Stimulated activated CD8-positive, alpha-beta memory T cell treated with anti-CD3 and anti-CD28 coated beads, Interleukin-12 subunit alpha, Interleukin-12 subunit beta, amount 100 ng/mL, for 1 hour (primary cell): ENCODE results near the gene CCDC9.
A peak's percentile ranks its signal among the peaks of the same experiment; 100 is the strongest.
"Not testable (repeated sequence)": the region's sequence is repeated elsewhere in the genome, so short reads cannot be mapped to it uniquely, and the experiment has no call there.

Experiments
- DNase-seq: peaks from one replicate; pipeline ENCODE4 v3.0.0-alpha.2; 2020; ENCODE audit warnings: low read depth

The CCDC9 gene

GRCh38 chr19:47300867-47301266 is 44.5 kb downstream of the CCDC9 start:
- DNase-seq, result not testable (repeated sequence)

DNA sequence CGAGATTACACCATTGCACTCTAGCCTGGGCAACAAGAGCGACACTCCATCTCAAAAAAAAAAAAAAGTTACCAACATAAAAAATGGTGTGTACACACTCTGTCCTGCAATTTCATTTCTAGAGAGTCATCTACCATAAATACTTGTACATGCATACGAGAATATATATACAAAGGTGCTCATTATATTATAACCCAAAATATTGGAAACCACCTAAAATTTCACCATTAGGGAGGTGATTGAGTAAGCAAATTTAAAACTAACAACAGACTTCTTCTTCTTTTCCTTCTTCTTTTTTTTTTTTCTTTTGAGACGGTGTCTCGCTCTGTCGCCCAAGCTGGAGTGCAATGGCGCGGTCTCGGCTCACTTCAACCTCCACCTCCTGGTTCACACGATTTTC is 45.9 kb downstream of the CCDC9 start:
- no peak for DNase-seq

DNA sequence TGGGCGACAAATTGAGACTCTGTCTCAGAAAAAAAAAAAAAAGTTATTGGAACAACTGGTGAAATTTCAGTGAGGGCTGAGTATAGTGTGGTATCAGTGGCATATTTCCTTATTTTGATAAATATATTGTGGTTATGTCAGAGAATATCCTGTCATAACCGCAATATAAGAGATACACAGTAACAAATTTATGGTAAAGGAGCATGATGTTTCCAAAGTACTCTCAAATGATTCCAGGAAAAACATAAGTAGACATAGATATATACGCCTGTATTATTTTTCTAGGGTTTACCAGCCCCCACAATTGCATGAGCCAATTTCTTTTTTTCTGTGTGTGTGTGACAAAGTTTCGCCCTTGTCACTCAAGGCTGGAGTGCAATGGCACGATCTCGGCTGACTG is 47.6 kb downstream of the CCDC9 start:
- no peak for DNase-seq

DNA sequence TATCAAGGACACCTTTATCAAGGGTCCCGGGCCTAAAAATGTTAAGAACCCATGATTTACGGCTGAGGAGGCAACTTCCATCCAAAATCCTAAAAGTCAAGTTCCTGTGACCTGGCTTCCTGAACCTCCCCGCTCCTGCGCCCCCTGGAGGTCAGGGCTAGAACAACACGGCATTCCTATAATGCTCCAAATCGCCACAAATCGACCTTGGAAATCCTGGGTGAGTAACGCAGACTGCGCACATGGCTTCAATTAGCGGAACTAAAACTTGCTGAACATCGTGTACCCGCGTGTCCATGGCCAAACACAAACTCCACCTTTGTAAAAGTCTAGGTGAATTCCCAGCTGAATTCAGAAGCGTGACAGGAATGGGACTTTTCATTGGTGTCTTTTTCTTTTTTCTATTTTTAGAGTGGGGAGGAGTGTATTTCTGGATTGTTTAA is 49.0 kb downstream of the CCDC9 start:
- peak; percentile 33 for DNase-seq

DNA sequence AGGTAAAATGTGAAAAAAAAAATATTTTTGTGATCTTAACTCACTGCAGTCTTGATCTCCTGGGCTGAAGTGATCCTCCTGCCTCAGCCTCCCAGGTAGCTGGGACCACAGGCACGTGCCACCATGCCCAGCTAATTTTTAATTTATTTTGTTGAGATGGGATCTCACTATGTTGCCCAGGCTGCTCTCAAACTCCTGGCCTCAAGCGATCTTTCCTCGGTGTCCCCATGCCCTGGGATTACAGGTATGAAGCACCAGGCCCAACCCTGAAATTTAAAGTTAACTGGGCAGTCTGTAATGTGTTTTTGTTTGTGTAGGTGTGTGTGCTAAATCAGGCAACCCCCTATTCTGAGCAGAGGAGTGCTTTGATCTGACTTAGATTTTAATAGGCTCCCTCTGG is 50.0 kb downstream of the CCDC9 start:
- DNase-seq, result no peak

DNA sequence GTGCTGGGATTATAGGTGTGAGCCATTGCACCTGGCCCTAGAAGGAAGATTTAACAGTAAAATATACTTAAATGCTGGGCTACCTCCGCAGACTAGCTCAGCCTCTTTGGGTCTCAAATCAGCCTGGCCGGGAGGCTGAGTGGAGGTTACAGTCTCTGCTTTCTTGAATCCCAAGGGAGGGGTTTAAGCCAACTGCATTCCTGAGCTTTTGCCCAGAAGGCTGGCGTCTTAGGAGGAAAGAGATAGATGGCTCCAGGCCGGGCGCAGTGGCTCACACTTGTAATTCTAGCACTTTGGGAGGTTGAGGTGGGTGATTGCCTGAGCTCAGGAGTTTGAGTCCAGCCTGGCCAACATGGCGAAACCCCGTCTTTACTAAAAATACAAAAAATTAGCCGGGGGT is 52.7 kb downstream of the CCDC9 start:
- no peak for DNase-seq

- DNase-seq, result no peak
Measured at GRCh38 chr19:47309608-47310007, 53.3 kb downstream of the CCDC9 start, which contains the start of gene C5AR1. C5AR1 (plus strand) TSS chr19:47309861; CDS start chr19:47309896, 35 bp downstream.

DNA sequence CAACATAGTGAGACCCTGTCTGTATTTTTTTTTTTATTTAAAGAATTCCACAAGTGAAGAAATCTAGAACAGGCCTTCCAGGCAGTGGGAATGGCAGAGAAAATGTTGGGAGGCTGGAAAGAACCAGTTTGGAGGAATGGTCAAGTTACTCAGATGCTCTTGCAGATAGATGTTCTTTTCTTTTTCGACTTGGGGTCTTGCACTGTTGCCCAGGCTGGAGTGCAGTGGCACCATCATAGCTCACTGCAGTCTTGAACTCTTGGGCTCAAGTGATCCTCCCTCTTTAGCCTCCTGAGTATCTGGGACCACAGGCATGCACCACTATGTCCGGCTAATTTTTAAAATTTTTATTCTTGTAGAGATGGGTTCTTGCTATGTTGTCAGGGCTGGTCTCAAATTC is 54.0 kb downstream of the CCDC9 start:
- DNase-seq, result no peak

GRCh38 chr19:47310819-47311218 is 54.5 kb downstream of the CCDC9 start:
- DNase-seq, result no peak

- DNase-seq, result no peak
Measured at GRCh38 chr19:47312366-47313006, 56.2 kb downstream of the CCDC9 start.

GRCh38 chr19:47313754-47314295 is 57.5 kb downstream of the CCDC9 start:
- no peak for DNase-seq

GRCh38 chr19:47315125-47315821 is 58.9 kb downstream of the CCDC9 start:
- no peak for DNase-seq

- DNase-seq, result no peak
Measured at GRCh38 chr19:47316513-47316912, 60.2 kb downstream of the CCDC9 start.

GRCh38 chr19:47319923-47320871 is 63.9 kb downstream of the CCDC9 start:
- DNase-seq, result no peak
